Skeletal muscle satellite cell (primary cell): Measurements from ENCODE around the gene NFKB1. TPM values are rescaled to one million over a fixed set of nuclear protein-coding genes. Genes with fewer than 3 reads are reported as not detected.

ENCODE experiments used
- H3K27me3 ChIP-seq: 2 replicates; pipeline ENCODE4 v1.7.0; 2013; ENCODE audit warnings: low read length; ENCODE audit not compliant: control insufficient read depth, insufficient read depth
- H3K36me3 ChIP-seq: 2 replicates; pipeline ENCODE4 v1.7.0; 2013; ENCODE audit warnings: mild to moderate bottlenecking, control low read depth, low read length; ENCODE audit not compliant: insufficient read depth
- H3K4me1 ChIP-seq: 2 replicates; pipeline ENCODE4 v1.7.0; 2013; ENCODE audit warnings: low read length; ENCODE audit not compliant: control insufficient read depth, insufficient read depth
- H3K4me2 ChIP-seq: 2 replicates; pipeline ENCODE4 v1.7.0; 2013; ENCODE audit warnings: mild to moderate bottlenecking, low read length
- H3K4me3 ChIP-seq: 2 replicates; pipeline ENCODE4 v1.7.0; 2013; ENCODE audit warnings: low read length
- H3K9ac ChIP-seq: 2 replicates; pipeline ENCODE4 v1.7.0; 2013; ENCODE audit warnings: mild to moderate bottlenecking, low read depth, low read length, moderate library complexity
- H3K9me3 ChIP-seq: replicated peaks from 2 replicates; pipeline ENCODE4 v1.7.0; 2013; ENCODE audit warnings: mild to moderate bottlenecking, control low read depth, low read length
- total RNA-seq: library from RNA; depleted of rRNA; stranded (reverse); fragments of >200 nt; gene quantifications from 2 replicates; pipeline ENCODE4 v1.2.3, GENCODE V29; 2012; rRNA removed

NFKB1 gene
- 22.5 and 25.9 TPM in 2 replicates for total RNA-seq

- Histone ChIP-seq H3K27me3 (no peaks in the 10 kb centered on the region), H3K9ac (peak within 1 kb of the TSS; percentile 97), H3K36me3 (no peaks in the 10 kb centered on the region), H3K4me1 (peaks cover 30% of the 10 kb centered on the region), H3K4me2 (peak within 1 kb of the TSS; percentile 79), H3K4me3 (peak within 1 kb of the TSS; percentile 79), H3K9me3 (no peaks in the 10 kb centered on the region)
Measured at GRCh38 chr4:102500696-102501446, at the start of gene NFKB1. TSS of gene NFKB1 (plus strand) at chr4:102501359. CDS start at chr4:102525519, 24,160 bp downstream.

DNA sequence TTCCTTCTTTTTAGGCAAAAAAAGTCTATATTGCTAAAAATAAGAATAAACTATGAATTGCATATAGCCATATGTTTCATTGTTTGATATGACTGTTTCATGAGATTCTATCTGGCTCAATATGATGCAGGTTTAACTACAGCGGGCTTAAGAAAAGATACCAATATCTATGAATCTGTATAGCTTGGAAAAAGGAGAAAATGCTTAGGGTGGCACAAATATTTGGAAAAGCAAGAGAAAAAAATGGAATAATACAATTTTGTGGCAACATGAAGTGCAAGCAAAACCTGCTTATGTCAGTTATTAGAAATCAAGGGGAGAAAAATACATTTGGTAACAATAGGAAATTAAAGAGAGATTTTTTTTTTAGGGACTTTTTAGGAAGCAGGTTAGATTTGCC is 48.3 kb upstream of the NFKB1 start:
- Histone ChIP-seq H3K4me3 (no peak overlapping the region), H3K4me2 (no peak overlapping the region), H3K27me3 (peaks cover 8% of the 10 kb centered on the region), H3K4me1 (no peaks in the 10 kb centered on the region), H3K9me3 (no peaks in the 10 kb centered on the region), H3K36me3 (no peaks in the 10 kb centered on the region), H3K9ac (no peak overlapping the region)

GRCh38 chr4:102453827-102454226 is 47.3 kb upstream of the NFKB1 start:
- no peak overlapping the region for H3K4me2 ChIP-seq
- peaks cover 8% of the 10 kb centered on the region for H3K27me3 ChIP-seq
- no peaks in the 10 kb centered on the region for H3K36me3 ChIP-seq
- no peak overlapping the region for H3K4me3 ChIP-seq
- H3K9me3 ChIP-seq, result no peaks in the 10 kb centered on the region
- H3K4me1 ChIP-seq, result no peaks in the 10 kb centered on the region
- H3K9ac ChIP-seq, result no peak overlapping the region

DNA sequence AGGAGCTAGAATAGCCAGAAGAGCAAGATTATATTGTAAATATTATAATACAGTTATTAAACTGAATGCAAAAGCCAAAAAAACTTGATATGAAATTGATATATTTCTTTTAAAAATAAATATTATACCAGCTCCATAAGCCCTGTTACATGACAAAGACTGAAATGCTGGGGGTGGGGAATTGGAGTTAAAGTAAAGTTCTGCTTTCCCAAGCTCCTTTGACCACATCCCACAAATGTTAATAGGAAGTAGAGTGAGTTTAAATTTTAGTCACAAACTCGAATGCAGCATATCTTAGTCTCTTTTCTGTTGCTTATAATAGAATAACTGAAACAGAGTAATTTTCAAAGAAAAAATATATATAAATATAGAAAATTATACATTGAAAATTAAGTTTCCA is 46.9 kb upstream of the NFKB1 start:
- Histone ChIP-seq H3K4me3 (no peak overlapping the region), H3K9me3 (no peaks in the 10 kb centered on the region), H3K27me3 (peaks cover 8% of the 10 kb centered on the region), H3K4me1 (no peaks in the 10 kb centered on the region), H3K4me2 (no peak overlapping the region), H3K36me3 (no peaks in the 10 kb centered on the region), H3K9ac (no peak overlapping the region)

GRCh38 chr4:102454981-102455685 is 46.0 kb upstream of the NFKB1 start:
- Histone ChIP-seq H3K4me3 (no peak overlapping the region), H3K9ac (no peak overlapping the region), H3K36me3 (no peaks in the 10 kb centered on the region), H3K4me2 (no peak overlapping the region), H3K4me1 (no peaks in the 10 kb centered on the region), H3K27me3 (peaks cover 8% of the 10 kb centered on the region), H3K9me3 (no peaks in the 10 kb centered on the region)

- Histone ChIP-seq H3K36me3 (no peaks in the 10 kb centered on the region), H3K9ac (no peak overlapping the region), H3K4me1 (no peaks in the 10 kb centered on the region), H3K4me2 (no peak overlapping the region), H3K4me3 (no peak overlapping the region), H3K27me3 (peaks cover 8% of the 10 kb centered on the region), H3K9me3 (no peaks in the 10 kb centered on the region)
Measured at GRCh38 chr4:102455750-102456149, 45.4 kb upstream of the NFKB1 start.

- H3K27me3 ChIP-seq, result peaks cover under 1% of the 10 kb centered on the region
- no peaks in the 10 kb centered on the region for H3K4me1 ChIP-seq
- no peak overlapping the region for H3K4me2 ChIP-seq
- H3K36me3 ChIP-seq, result no peaks in the 10 kb centered on the region
- H3K9me3 ChIP-seq, result no peaks in the 10 kb centered on the region
- H3K9ac ChIP-seq, result no peak overlapping the region
- H3K4me3 ChIP-seq, result no peak overlapping the region
Measured at GRCh38 chr4:102466298-102466697, 34.9 kb upstream of the NFKB1 start.

DNA sequence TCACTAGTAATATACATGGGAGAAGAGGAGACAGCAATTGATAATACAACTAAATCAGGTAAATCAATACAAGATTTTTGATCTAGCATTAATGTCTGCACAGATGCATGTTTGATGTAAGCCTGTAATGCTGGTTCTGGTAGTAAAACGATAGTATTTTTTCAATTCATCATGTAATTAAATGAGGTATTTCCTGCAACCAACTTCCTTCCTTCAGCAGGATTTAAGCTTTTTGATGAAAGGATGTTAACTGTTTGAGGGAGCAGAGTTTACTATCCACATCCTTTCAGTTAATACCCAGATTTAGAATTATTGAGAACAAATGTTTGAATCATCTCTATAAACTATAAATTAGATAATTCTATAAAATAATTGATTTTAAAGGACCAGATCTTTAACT is 31.4 kb upstream of the NFKB1 start:
- Histone ChIP-seq H3K9me3 (no peaks in the 10 kb centered on the region), H3K9ac (no peak overlapping the region), H3K36me3 (no peaks in the 10 kb centered on the region), H3K27me3 (no peaks in the 10 kb centered on the region), H3K4me3 (no peak overlapping the region), H3K4me2 (no peak overlapping the region), H3K4me1 (no peaks in the 10 kb centered on the region)

GRCh38 chr4:102472441-102473013 is 28.6 kb upstream of the NFKB1 start:
- Histone ChIP-seq H3K36me3 (no peaks in the 10 kb centered on the region), H3K4me3 (no peak overlapping the region), H3K9ac (no peak overlapping the region), H3K27me3 (no peaks in the 10 kb centered on the region), H3K4me2 (no peak overlapping the region), H3K4me1 (no peaks in the 10 kb centered on the region), H3K9me3 (no peaks in the 10 kb centered on the region)

- Histone ChIP-seq H3K9me3 (no peaks in the 10 kb centered on the region), H3K36me3 (no peaks in the 10 kb centered on the region), H3K4me3 (no peak overlapping the region), H3K4me1 (no peaks in the 10 kb centered on the region), H3K9ac (no peak overlapping the region), H3K27me3 (no peaks in the 10 kb centered on the region), H3K4me2 (no peak overlapping the region)
Measured at GRCh38 chr4:102473476-102473875, 27.7 kb upstream of the NFKB1 start.

DNA sequence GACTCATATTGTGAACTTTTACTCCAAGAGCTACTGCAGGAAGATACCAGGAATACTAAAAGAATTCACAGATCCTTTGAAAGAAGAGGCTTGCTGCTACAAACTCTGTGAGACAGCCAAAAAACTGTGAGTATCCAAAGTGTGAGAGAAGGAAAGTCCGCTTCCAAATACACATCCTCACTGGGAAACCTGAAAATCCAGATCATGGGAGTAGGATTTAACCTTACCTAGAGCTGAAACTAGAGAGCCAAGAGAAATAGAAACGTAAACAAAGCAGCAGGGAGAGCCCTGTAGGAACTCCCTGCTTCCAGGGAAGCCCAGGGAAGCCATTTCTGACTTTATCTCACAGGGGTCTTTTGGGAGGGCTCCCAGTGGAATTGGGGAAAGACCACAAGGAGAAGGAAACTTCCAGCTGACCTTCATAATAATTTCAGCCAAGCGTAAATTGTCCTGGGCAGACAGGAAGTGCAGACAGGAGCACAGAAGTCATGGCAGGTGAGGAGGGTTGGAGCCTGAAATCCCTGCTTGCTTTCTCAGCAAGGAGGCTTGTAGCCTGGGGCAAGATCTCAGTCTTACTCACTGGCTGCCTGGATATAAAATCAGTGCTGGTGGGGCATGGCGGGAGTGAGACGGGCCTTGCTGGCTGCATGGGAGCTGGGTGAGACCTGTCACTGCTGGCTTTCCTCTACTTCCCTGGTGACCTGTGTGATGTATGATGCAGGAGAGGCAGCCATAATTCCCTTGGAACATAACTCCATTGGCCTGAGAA is 26.2 kb upstream of the NFKB1 start:
- H3K4me1 ChIP-seq, result no peaks in the 10 kb centered on the region
- H3K36me3 ChIP-seq, result no peaks in the 10 kb centered on the region
- H3K9ac ChIP-seq, result no peak overlapping the region
- no peaks in the 10 kb centered on the region for H3K9me3 ChIP-seq
- no peaks in the 10 kb centered on the region for H3K27me3 ChIP-seq
- no peak overlapping the region for H3K4me3 ChIP-seq
- H3K4me2 ChIP-seq, result no peak overlapping the region
